Astrocyte (in vitro differentiated cells and primary cell): ENCODE measurements around the gene AKAP8L. TPM values are rescaled to one million over a fixed set of nuclear protein-coding genes. Genes with fewer than 3 reads are reported as not detected.

ENCODE experiments used
- DNase-seq: peaks from one replicate; pipeline ENCODE4 v3.0.0-alpha.2; 2010; ENCODE audit warnings: low read depth
- FAIRE-seq: peaks from 2 replicates; lab custom pipeline; 2011; peaks lifted over from hg19 to GRCh38; lab: Jason Lieb, UNC
- H2AFZ ChIP-seq: 2 replicates; pipeline ENCODE4 v1.6.0; 2012; ENCODE audit warnings: low read depth, low read length, inconsistent platforms
- H3K27ac ChIP-seq: 2 replicates; pipeline ENCODE4 v1.5.1; 2011; ENCODE audit warnings: low read depth, low read length, inconsistent platforms
- H3K27me3 ChIP-seq: 2 replicates; pipeline ENCODE4 v1.6.0; 2011; ENCODE audit warnings: low read length, inconsistent platforms; ENCODE audit not compliant: insufficient read depth
- H3K36me3 ChIP-seq: 2 replicates; pipeline ENCODE4 v1.5.1; 2011; ENCODE audit warnings: low read length, inconsistent platforms; ENCODE audit not compliant: insufficient read depth
- H3K4me1 ChIP-seq: 2 replicates; pipeline ENCODE4 v1.5.1; 2011; ENCODE audit warnings: low read length, inconsistent platforms; ENCODE audit not compliant: insufficient read depth
- H3K4me2 ChIP-seq: 2 replicates; pipeline ENCODE4 v1.6.0; 2012; ENCODE audit warnings: low read length, inconsistent platforms
- H3K4me3 ChIP-seq: 2 replicates; pipeline ENCODE4 v1.5.1; 2011; ENCODE audit warnings: low read depth, mild to moderate bottlenecking, low read length, inconsistent platforms; ENCODE audit not compliant: insufficient read depth
- H3K79me2 ChIP-seq: 2 replicates; pipeline ENCODE4 v1.6.0; 2012; ENCODE audit warnings: mild to moderate bottlenecking, low read length, inconsistent platforms; ENCODE audit not compliant: insufficient read depth
- H3K9ac ChIP-seq: 2 replicates; pipeline ENCODE4 v1.6.0; 2012; ENCODE audit warnings: mild to moderate bottlenecking, low read length, inconsistent platforms
- H3K9me3 ChIP-seq: 2 replicates; pipeline ENCODE4 v1.5.1; 2012; ENCODE audit warnings: low read depth, mild to moderate bottlenecking, low read length, inconsistent platforms; ENCODE audit not compliant: insufficient read depth
- H4K20me1 ChIP-seq: 2 replicates; pipeline ENCODE4 v1.6.0; 2012; ENCODE audit warnings: low read length, inconsistent platforms; ENCODE audit not compliant: insufficient read depth
- H3K27ac Mint-ChIP-seq: one replicate; pipeline ENCODE4 v1.8.0; 2021; ENCODE audit warnings: mild to moderate bottlenecking, mixed read lengths; ENCODE audit not compliant: unreplicated experiment
- H3K27me3 Mint-ChIP-seq: one replicate; pipeline ENCODE4 v1.8.0; 2021; ENCODE audit warnings: low read depth, mixed read lengths; ENCODE audit not compliant: unreplicated experiment
- H3K36me3 Mint-ChIP-seq: one replicate; pipeline ENCODE4 v1.8.0; 2021; ENCODE audit warnings: low read depth, mixed read lengths; ENCODE audit not compliant: unreplicated experiment
- H3K4me1 Mint-ChIP-seq: one replicate; pipeline ENCODE4 v1.8.0; 2021; ENCODE audit warnings: low read depth, mixed read lengths; ENCODE audit not compliant: unreplicated experiment
- H3K4me3 Mint-ChIP-seq: one replicate; pipeline ENCODE4 v1.8.0; 2021; ENCODE audit warnings: mild to moderate bottlenecking, moderate library complexity, mixed read lengths; ENCODE audit not compliant: unreplicated experiment
- H3K9me3 Mint-ChIP-seq: one replicate; pipeline ENCODE4 v1.8.0; 2021; ENCODE audit warnings: mild to moderate bottlenecking, mixed read lengths; ENCODE audit not compliant: unreplicated experiment
- EZH2 ChIP-seq: IDR thresholded peaks from 2 replicates; pipeline ENCODE4 v1.6.1; 2012; ENCODE audit warnings: mild to moderate bottlenecking, low read length, inconsistent platforms; ENCODE audit not compliant: insufficient read depth
- total RNA-seq: library from RNA; stranded (reverse); gene quantifications from 2 replicates; pipeline ENCODE4 v1.2.1, GENCODE V29; 2021
- TF ChIP-seq, protein P1 (sequence below): IDR thresholded peaks from 2 replicates; pipeline ENCODE4 v1.5.1; 2011; ENCODE audit warnings: low read depth, mild to moderate bottlenecking, inconsistent platforms, low read length, moderate library complexity; ENCODE audit not compliant: insufficient read depth

The AKAP8L gene
- total RNA-seq, 1 donor from 2014 or later: 101 TPM

DNA sequence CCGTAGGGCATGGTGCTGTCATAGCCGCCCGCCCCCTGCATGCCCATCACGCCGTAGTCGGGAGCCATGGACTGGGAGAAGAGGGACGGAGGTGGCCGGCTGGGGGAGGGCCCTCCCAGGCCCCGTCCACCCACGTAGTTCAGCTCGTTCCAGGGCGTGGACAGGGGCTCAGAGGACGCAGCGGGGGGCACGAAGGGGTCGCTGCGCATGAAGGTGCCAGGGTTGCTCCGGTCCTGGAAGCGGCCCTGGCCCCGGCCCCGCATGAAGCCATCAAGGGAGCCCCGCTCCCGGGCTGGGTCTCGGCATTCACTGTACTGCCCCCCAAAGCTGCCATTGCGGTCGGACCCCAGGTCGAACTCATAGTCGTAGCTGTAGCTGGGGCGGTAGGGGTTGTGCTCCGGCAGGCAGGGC, 45.9 kb downstream of the AKAP8L start:
- Histone ChIP-seq H3K79me2 (peaks cover 69% of the 10 kb centered on the region), H3K4me1 (peaks cover 18% of the 10 kb centered on the region), H3K36me3 (peaks cover 23% of the 10 kb centered on the region), H3K4me3 (no peak overlapping the region), H2AFZ (no peak overlapping the region), H3K27me3 (no peaks in the 10 kb centered on the region), H3K27ac (no peak overlapping the region), H3K9me3 (no peaks in the 10 kb centered on the region), H4K20me1 (peaks cover 73% of the 10 kb centered on the region), H3K4me2 (no peak overlapping the region), H3K9ac (no peak overlapping the region)
- FAIRE-seq: no peak
- Mint-ChIP-seq H3K4me1 (peaks cover 16% of the 10 kb centered on the region), H3K27me3 (no peaks in the 10 kb centered on the region), H3K27ac (no peak overlapping the region), H3K9me3 (no peaks in the 10 kb centered on the region), H3K4me3 (no peak overlapping the region), H3K36me3 (peaks cover 17% of the 10 kb centered on the region)
- no peak for DNase-seq
- TF ChIP-seq, protein P1, sequence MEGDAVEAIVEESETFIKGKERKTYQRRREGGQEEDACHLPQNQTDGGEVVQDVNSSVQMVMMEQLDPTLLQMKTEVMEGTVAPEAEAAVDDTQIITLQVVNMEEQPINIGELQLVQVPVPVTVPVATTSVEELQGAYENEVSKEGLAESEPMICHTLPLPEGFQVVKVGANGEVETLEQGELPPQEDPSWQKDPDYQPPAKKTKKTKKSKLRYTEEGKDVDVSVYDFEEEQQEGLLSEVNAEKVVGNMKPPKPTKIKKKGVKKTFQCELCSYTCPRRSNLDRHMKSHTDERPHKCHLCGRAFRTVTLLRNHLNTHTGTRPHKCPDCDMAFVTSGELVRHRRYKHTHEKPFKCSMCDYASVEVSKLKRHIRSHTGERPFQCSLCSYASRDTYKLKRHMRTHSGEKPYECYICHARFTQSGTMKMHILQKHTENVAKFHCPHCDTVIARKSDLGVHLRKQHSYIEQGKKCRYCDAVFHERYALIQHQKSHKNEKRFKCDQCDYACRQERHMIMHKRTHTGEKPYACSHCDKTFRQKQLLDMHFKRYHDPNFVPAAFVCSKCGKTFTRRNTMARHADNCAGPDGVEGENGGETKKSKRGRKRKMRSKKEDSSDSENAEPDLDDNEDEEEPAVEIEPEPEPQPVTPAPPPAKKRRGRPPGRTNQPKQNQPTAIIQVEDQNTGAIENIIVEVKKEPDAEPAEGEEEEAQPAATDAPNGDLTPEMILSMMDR: no peak
- TF ChIP-seq EZH2: no peak

GRCh38 chr19:15372470-15372869, 46.3 kb downstream of the AKAP8L start:
- H3K4me2 ChIP-seq: no peak overlapping the region
- no peak overlapping the region for H3K4me3 ChIP-seq
- H3K9me3 ChIP-seq: no peaks in the 10 kb centered on the region
- H3K4me1 ChIP-seq: peaks cover 14% of the 10 kb centered on the region
- H3K9ac ChIP-seq: no peak overlapping the region
- H4K20me1 ChIP-seq: peaks cover 69% of the 10 kb centered on the region
- H3K36me3 ChIP-seq: peaks cover 26% of the 10 kb centered on the region
- H3K27me3 ChIP-seq: no peaks in the 10 kb centered on the region
- FAIRE-seq: no peak
- H3K79me2 ChIP-seq: peaks cover 68% of the 10 kb centered on the region
- no peak for TF ChIP-seq EZH2
- TF ChIP-seq, protein P1: no peak
- H3K4me1 Mint-ChIP-seq: peaks cover 14% of the 10 kb centered on the region
- no peak for DNase-seq
- H3K27me3 Mint-ChIP-seq: no peaks in the 10 kb centered on the region
- peaks cover 20% of the 10 kb centered on the region for H3K36me3 Mint-ChIP-seq
- no peak overlapping the region for H2AFZ ChIP-seq
- no peaks in the 10 kb centered on the region for H3K9me3 Mint-ChIP-seq
- no peak overlapping the region for H3K4me3 Mint-ChIP-seq
- H3K27ac Mint-ChIP-seq: no peak overlapping the region
- no peak overlapping the region for H3K27ac ChIP-seq

GRCh38 chr19:15371786-15372380, 46.9 kb downstream of the AKAP8L start:
- no peak for DNase-seq
- Mint-ChIP-seq H3K4me1 (peaks cover 10% of the 10 kb centered on the region), H3K4me3 (no peak overlapping the region), H3K36me3 (peaks cover 22% of the 10 kb centered on the region), H3K27ac (no peak overlapping the region), H3K27me3 (no peaks in the 10 kb centered on the region), H3K9me3 (no peaks in the 10 kb centered on the region)
- no peaks in the 10 kb centered on the region for H3K27me3 ChIP-seq
- no peak for FAIRE-seq
- no peak overlapping the region for H3K9ac ChIP-seq
- peaks cover 9% of the 10 kb centered on the region for H3K4me1 ChIP-seq
- H2AFZ ChIP-seq: no peak overlapping the region
- no peaks in the 10 kb centered on the region for H3K9me3 ChIP-seq
- no peak for TF ChIP-seq EZH2
- TF ChIP-seq, protein P1: no peak
- peaks cover 64% of the 10 kb centered on the region for H4K20me1 ChIP-seq
- H3K79me2 ChIP-seq: peaks cover 62% of the 10 kb centered on the region
- H3K4me3 ChIP-seq: no peak overlapping the region
- H3K4me2 ChIP-seq: no peak overlapping the region
- H3K36me3 ChIP-seq: peaks cover 26% of the 10 kb centered on the region
- no peak overlapping the region for H3K27ac ChIP-seq
